ENCODE results near the gene UBTF.

DNA sequence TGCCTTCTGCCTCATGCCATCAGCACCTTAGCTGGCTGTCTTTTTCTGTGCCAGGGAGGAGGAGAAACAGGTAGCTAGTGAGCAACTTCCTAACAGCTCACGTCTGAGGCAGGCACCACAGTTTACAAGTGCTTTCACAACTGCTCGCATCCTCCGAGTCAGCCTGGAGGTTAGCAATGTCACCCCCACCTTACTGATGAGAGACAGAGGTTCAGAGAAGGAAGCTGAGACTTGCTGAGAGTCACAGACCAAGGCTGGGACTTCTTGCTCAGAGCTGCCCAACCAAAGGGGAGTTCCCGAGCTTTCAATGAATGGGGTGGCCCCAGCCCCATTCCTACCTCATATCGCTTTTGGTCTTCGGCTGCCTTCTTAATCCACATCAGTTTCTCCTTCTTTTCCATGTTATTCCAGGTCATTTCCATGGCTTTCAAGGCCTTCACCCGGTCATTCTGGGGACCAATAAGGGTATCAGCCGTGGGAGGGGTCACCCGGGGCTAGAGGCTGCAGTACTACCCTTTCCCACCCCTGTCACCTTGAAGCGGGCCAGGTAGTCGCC, 9.6 kb downstream of the UBTF start:
- TF ChIP-seq, protein P1, sequence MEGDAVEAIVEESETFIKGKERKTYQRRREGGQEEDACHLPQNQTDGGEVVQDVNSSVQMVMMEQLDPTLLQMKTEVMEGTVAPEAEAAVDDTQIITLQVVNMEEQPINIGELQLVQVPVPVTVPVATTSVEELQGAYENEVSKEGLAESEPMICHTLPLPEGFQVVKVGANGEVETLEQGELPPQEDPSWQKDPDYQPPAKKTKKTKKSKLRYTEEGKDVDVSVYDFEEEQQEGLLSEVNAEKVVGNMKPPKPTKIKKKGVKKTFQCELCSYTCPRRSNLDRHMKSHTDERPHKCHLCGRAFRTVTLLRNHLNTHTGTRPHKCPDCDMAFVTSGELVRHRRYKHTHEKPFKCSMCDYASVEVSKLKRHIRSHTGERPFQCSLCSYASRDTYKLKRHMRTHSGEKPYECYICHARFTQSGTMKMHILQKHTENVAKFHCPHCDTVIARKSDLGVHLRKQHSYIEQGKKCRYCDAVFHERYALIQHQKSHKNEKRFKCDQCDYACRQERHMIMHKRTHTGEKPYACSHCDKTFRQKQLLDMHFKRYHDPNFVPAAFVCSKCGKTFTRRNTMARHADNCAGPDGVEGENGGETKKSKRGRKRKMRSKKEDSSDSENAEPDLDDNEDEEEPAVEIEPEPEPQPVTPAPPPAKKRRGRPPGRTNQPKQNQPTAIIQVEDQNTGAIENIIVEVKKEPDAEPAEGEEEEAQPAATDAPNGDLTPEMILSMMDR (conservative IDR thresholded peaks at IDR 0.05): no peak
- TF ChIP-seq ZFX (IDR thresholded peaks at IDR 0.05): no peak
